ENCODE data around the gene PARD6B. TPM values are rescaled to one million over a fixed set of nuclear protein-coding genes. Genes with fewer than 3 reads are reported as not detected.

Gene PARD6B, protein sequence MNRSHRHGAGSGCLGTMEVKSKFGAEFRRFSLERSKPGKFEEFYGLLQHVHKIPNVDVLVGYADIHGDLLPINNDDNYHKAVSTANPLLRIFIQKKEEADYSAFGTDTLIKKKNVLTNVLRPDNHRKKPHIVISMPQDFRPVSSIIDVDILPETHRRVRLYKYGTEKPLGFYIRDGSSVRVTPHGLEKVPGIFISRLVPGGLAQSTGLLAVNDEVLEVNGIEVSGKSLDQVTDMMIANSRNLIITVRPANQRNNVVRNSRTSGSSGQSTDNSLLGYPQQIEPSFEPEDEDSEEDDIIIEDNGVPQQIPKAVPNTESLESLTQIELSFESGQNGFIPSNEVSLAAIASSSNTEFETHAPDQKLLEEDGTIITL
- total RNA-seq, result 14.8 and 19.1 TPM in 2 replicates

DNA sequence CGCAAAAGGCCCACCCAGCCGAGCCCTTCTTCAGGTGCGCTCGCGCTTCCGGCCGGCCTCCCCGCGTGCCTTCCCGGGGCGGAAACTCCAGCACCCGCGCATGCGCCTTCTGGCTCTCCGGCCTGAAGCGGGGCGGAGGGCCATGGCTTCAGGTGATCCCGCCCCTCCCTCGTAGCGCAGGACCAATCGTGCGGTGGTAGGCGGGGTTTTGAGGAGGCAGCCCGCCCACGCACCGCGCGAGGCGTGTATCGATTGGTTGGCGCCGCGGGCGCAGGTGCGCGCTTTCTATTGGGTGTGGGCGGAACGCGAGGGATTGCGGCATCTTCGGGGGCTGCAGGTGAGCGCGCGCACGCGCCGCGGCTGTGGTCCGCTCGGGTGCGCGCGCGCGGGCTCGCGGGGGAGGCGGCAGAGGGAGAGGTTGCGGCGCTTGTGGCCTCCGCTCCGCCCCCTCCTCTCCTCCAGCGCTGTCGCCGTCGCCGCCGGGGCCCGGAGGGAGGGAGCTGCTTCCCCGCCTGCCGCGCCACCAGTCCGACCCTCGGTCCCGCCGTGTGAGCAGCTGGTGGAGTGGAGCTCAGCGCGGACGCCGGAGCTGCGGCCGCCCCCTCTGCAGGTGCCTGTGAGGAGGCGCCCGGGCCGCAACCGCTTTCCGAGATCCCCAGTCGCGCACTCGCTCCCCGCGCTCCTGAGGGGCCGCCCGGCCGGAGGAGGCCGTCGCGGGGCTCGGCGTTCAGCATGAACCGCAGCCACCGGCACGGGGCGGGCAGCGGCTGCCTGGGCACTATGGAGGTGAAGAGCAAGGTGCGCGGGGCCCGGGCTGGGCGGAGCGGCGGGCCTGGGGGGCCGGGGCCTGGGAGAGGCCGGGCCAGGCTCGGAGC lies at the start of gene PARD6B:
TSS of gene PARD6B (plus strand) at position 526 of the 875 bp plus-strand sequence. CDS start at position 733, 207 bp downstream.

DNA sequence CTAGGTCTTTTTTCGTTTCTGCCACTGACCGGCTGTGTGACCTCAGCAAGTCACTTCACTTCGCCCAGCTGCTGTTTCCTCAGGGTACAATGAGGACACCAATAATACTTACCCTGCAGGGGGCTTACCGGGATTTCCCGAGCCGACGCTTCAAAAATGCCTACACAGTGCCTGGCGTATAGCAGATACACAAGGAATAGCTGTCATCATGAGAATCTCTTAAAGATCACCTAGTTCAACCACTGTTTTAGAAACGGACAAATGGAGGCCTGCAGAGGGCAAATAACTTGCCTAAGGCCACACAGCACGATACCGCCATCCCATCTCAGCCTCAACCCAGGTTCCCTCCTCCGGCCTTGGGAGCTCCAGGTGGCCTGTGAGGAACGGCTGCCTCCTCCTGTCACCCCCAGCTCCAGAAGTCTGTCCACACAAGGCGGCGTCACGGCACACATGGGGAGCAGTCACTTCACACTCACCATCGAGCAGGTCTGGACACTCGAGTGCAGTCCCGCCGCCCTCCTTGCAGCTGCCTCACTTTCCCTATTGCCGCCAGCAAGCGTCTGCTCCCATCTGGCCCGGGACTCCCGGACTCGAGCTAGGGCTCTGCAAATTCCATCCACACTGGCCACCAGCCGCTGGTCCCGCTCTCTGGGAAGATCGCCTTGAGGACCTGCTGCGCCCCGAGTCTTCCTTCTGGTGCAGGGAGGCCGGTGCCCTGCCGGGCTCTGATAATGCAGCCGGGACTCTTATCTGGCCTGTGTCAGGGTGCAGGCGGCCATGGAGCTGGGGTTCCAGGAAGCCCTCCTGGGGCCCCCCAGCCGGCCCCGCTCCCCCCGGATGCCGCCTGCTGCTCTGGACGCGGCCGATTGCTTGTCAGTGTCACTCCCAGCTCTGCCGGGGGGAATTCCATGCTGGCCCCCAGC lies 40.5 kb upstream of the PARD6B start, which contains the start of gene RIPOR3:
TSS of gene RIPOR3 (minus strand) at position 893 of the 923 bp plus-strand sequence. CDS start at position 479, 414 bp downstream.

DNA sequence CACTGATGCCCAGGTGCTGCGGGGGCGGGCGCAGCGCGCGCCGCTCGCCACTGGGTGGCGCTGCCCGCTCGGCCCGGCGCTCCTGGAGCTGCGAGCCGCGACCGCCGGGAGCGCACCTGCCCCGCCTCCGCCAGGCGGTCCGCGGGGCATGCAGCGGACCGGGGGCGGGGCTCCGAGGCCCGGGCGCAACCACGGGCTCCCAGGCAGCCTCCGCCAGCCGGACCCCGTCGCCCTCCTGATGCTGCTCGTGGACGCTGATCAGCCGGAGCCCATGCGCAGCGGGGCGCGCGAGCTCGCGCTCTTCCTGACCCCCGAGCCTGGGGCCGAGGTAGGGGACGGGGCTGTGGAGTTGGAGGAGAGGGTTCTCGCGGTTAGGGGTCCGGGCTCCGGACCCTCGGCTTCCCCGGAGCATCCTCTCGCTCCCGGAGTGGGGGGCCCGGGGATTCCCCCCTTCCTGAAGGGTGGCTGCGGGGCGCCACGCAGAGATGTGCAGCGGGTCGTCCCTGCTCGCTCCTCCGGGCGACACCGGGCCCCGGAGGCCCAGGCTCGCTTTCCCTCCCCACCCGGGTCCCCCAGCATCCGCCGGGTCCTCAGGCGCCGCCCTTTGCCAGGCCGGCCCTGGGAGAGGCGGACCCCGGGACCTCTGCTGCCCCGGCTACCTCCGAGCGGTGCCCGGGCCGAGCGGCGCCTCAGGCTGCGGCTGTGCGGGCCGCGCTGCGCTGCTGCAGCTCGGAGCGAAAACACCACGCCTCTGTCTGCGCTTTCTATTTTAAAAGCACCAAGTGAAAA lies 63.7 kb downstream of the PARD6B start, which contains the start of gene BCAS4:
TSS of gene BCAS4 (plus strand) at position 216 of the 789 bp plus-strand sequence. CDS start at position 239, 23 bp downstream.

Other genes with a start within 250 kb of the PARD6B start
- 25.6 and 43.0 TPM in 2 replicates for gene PTPN1, start 221.2 kb upstream of the PARD6B start, total RNA-seq
- 1.6 TPM in 1 of 2 replicates, not detected in the other for gene RIPOR3, start 40.0 kb upstream of the PARD6B start, total RNA-seq
- 6.5 and 13.2 TPM in 2 replicates for gene BCAS4, start 63.5 kb downstream of the PARD6B start, total RNA-seq
- gene ADNP, start 199.9 kb downstream of the PARD6B start, total RNA-seq, result 26.3 and 70.5 TPM in 2 replicates
- gene DPM1, start 227.0 kb downstream of the PARD6B start, total RNA-seq, result 62.7 and 97.7 TPM in 2 replicates
- 9.9 and 11.2 TPM in 2 replicates for gene MOCS3, start 227.2 kb downstream of the PARD6B start, total RNA-seq

Measured in nasal cavity respiratory epithelium epithelial cell of viscerocranial mucosa (primary cell).